HG02678 (cell line): Measurements from ENCODE around the gene LIME1.

Source experiments
- ATAC-seq: cut with Tn5 transposase; IDR thresholded peaks from one replicate; pipeline ENCODE4 v1.9.1; 2021; ENCODE audit warnings: mild to moderate bottlenecking, moderate library complexity; ENCODE audit not compliant: unreplicated experiment

The LIME1 gene

GRCh38 chr20:63748070-63748933 lies 11.8 kb downstream of the LIME1 start:
- no peak for ATAC-seq

- ATAC-seq = no peak
Observed at GRCh38 chr20:63748934-63749270, 12.4 kb downstream of the LIME1 start.

GRCh38 chr20:63749597-63750508 lies 13.4 kb downstream of the LIME1 start:
- ATAC-seq = no peak

- no peak for ATAC-seq
Observed at GRCh38 chr20:63750807-63751470, 14.5 kb downstream of the LIME1 start.

- ATAC-seq = no peak
Observed at GRCh38 chr20:63751471-63752271, 15.2 kb downstream of the LIME1 start.

- no peak for ATAC-seq
Observed at GRCh38 chr20:63752411-63753101, 16.1 kb downstream of the LIME1 start.

GRCh38 chr20:63753381-63753780 lies 16.9 kb downstream of the LIME1 start:
- no peak for ATAC-seq

- ATAC-seq = no peak
Observed at GRCh38 chr20:63754008-63754407, 17.5 kb downstream of the LIME1 start.

GRCh38 chr20:63755933-63756647 lies 19.6 kb downstream of the LIME1 start:
- no peak for ATAC-seq

- ATAC-seq = no peak
Observed at GRCh38 chr20:63756648-63756991, 20.2 kb downstream of the LIME1 start.

- no peak for ATAC-seq
Observed at GRCh38 chr20:63758152-63758551, 21.7 kb downstream of the LIME1 start.

GRCh38 chr20:63759377-63759901 lies 23.0 kb downstream of the LIME1 start:
- no peak for ATAC-seq

GRCh38 chr20:63765082-63765873 lies 28.8 kb downstream of the LIME1 start:
- ATAC-seq = no peak

GRCh38 chr20:63765902-63766301 lies 29.4 kb downstream of the LIME1 start:
- no peak for ATAC-seq

GRCh38 chr20:63766695-63767426 lies 30.4 kb downstream of the LIME1 start:
- ATAC-seq = no peak

GRCh38 chr20:63767456-63767855 lies 31.0 kb downstream of the LIME1 start:
- no peak for ATAC-seq

GRCh38 chr20:63767886-63768285 lies 31.4 kb downstream of the LIME1 start:
- ATAC-seq = no peak
